SU-DHL-6 (cell line): ENCODE measurements around the gene PITPNM3.

ENCODE experiments used
- CTCF ChIP-seq: fragments of 200-600 bp; sonication (generic); IDR thresholded peaks from one replicate; pipeline ENCODE4 v1.5.1; 2017; ENCODE audit warnings: antibody characterized with exemption, mild to moderate bottlenecking, low read length, moderate library complexity; ENCODE audit not compliant: insufficient read depth, poor library complexity, severe bottlenecking
- EZH2phosphoT487 ChIP-seq: fragments of 200-600 bp; sonication (generic), shearing (Covaris generic); conservative IDR thresholded peaks from 2 replicates; pipeline ENCODE4 v1.6.1; 2018; ENCODE audit warnings: mild to moderate bottlenecking, antibody characterized with exemption, low read length, moderate library complexity, mixed read lengths

- TF ChIP-seq CTCF: no peak
- TF ChIP-seq EZH2phosphoT487: no peak
Measured at GRCh38 chr17:6528557-6528956, 27.8 kb downstream of the PITPNM3 start.
